K562 (cell line): ENCODE data around the gene CLEC2L. TPM values are rescaled to one million over a fixed set of nuclear protein-coding genes. Genes with fewer than 3 reads are reported as not detected.

Source experiments
- ATAC-seq: fragments of 200-7000 bp; cut with Tn5 transposase; 3 replicates; pipeline ENCODE4 v1.9.1; 2020; ENCODE audit warnings: moderate library complexity
- BruUV-seq: library from RNA; stranded (reverse); fragments of 400-500 nt; replicated peaks from 2 replicates; lab custom pipeline; 2021; lab: Mats Ljungman, UMichigan
- CTCF ChIA-PET: fragments of 300-600 bp; formaldehyde crosslinking; extraction: SDS; loops from one replicate; lab custom pipeline; 2021; ENCODE audit warnings: low intra/inter-chr PET ratio; lab: Yijun Ruan, JAX
- POLR2A ChIA-PET: fragments of 300-600, 350-650 bp; sonication (Branson Sonifier 250); formaldehyde crosslinking; extraction: SDS; loops from one replicate; lab custom pipeline; 2021; ENCODE audit warnings: antibody characterized with exemption, inconsistent platforms; lab: Yijun Ruan, JAX
- DNase-seq, 4 experiments: peaks; one replicate each; pipeline versions ENCODE4 v3.0.0 to v3.0.0-alpha.2; 2011 to 2018; ENCODE audit warnings: low spot score in 3 of 4, mixed read lengths in 3 of 4; ENCODE audit errors: extremely low read depth in 1 of 4
- FAIRE-seq: peaks from 2 replicates; lab custom pipeline; 2011; peaks lifted over from hg19 to GRCh38; lab: Jason Lieb, UNC
- H2AFZ ChIP-seq: 2 replicates; pipeline ENCODE4 v1.6.0; 2011; ENCODE audit warnings: low read depth, low read length, control low read depth, inconsistent platforms
- H3K27ac ChIP-seq: fragments of 200-600 bp; 3 replicates; pipeline ENCODE4 v1.8.0; 2011; ENCODE audit warnings: low read depth, mild to moderate bottlenecking, control low read depth, inconsistent platforms, low read length, moderate library complexity, mixed read lengths; ENCODE audit errors: extremely low read depth
- H3K27me3 ChIP-seq, 2 experiments: fragments of 300-600 bp in 1 of 2; 2 replicates in 1 of 2; 3 replicates in 1 of 2; pipeline versions ENCODE4 v1.6.0 to v1.8.0; 2011; ENCODE audit warnings: inconsistent platforms in 2 of 2, low read length in 2 of 2, mild to moderate bottlenecking in 1 of 2, mixed read lengths in 1 of 2, moderate library complexity in 1 of 2; ENCODE audit not compliant: control insufficient read depth in 2 of 2, insufficient read depth in 2 of 2
- H3K36me3 ChIP-seq: fragments of 300-600 bp; 3 replicates; pipeline ENCODE4 v1.8.0; 2011; ENCODE audit warnings: mild to moderate bottlenecking, low read length, inconsistent platforms; ENCODE audit not compliant: control insufficient read depth, insufficient read depth
- H3K4me1 ChIP-seq, 2 experiments: fragments of 200-600 bp in 1 of 2; replicated peaks in 1 of 2; 2 replicates in 1 of 2; 3 replicates in 1 of 2; pipeline versions ENCODE4 v1.5.1 to v1.8.0; 2011; ENCODE audit warnings: inconsistent platforms in 2 of 2, low read length in 2 of 2, mild to moderate bottlenecking in 1 of 2, mixed read lengths in 1 of 2, moderate library complexity in 1 of 2; ENCODE audit not compliant: control insufficient read depth in 2 of 2, insufficient read depth in 2 of 2
- H3K4me2 ChIP-seq: 2 replicates; pipeline ENCODE4 v1.6.1; 2011; ENCODE audit warnings: low read length, control low read depth, inconsistent platforms, mixed read lengths; ENCODE audit not compliant: insufficient read depth
- H3K4me3 ChIP-seq: fragments of 200-600 bp; sonication (generic), shearing (Covaris generic); 2 replicates; pipeline ENCODE4 v1.5.1; 2016; ENCODE audit warnings: control low read depth, inconsistent platforms
- H3K79me2 ChIP-seq: fragments of 200-600 bp; 3 replicates; pipeline ENCODE4 v1.8.0; 2011; ENCODE audit warnings: low read length, inconsistent platforms; ENCODE audit not compliant: control insufficient read depth, insufficient read depth
- H3K9ac ChIP-seq, 2 experiments: 2 replicates each; pipeline versions ENCODE4 v1.6.0 to v1.6.1; 2011; ENCODE audit warnings: low read depth in 2 of 2, low read length in 2 of 2, control low read depth in 1 of 2, inconsistent platforms in 1 of 2, mild to moderate bottlenecking in 1 of 2, mixed read lengths in 1 of 2; ENCODE audit not compliant: insufficient read depth in 1 of 2
- H3K9me1 ChIP-seq: one replicate; pipeline ENCODE4 v1.6.0; 2011; ENCODE audit warnings: inconsistent platforms, mild to moderate bottlenecking, low read length, moderate library complexity; ENCODE audit not compliant: control insufficient read depth, insufficient read depth
- H3K9me3 ChIP-seq: replicated peaks from 2 replicates; pipeline ENCODE4 v1.5.1; 2011; ENCODE audit warnings: low read depth, low read length, inconsistent platforms; ENCODE audit not compliant: control insufficient read depth, insufficient read depth
- H4K20me1 ChIP-seq: replicated peaks from 2 replicates; pipeline ENCODE4 v1.6.1; 2011; ENCODE audit warnings: low read length, inconsistent platforms, mixed read lengths; ENCODE audit not compliant: control insufficient read depth, insufficient read depth
- ATF3 ChIP-seq, 2 experiments: fragments of 450-650 bp in 1 of 2; sonication (generic) in 1 of 2; formaldehyde crosslinking in 1 of 2; IDR thresholded peaks in 1 of 2; conservative IDR thresholded peaks in 1 of 2; 2 replicates each; pipeline versions ENCODE4 v1.6.1 to v1.8.1; 2016 to 2023; ENCODE audit warnings: mild to moderate bottlenecking in 2 of 2, moderate library complexity in 2 of 2, inconsistent platforms in 1 of 2, missing genetic modification reagents in 1 of 2
- CBX3 ChIP-seq, 2 experiments: IDR thresholded peaks; 1 replicate in 1 of 2; 2 replicates in 1 of 2; pipeline ENCODE4 v1.6.1; 2012; ENCODE audit warnings: inconsistent platforms in 2 of 2, low read length in 2 of 2, borderline replicate concordance in 1 of 2, control low read depth in 1 of 2
- CBX5 ChIP-seq: IDR thresholded peaks from 2 replicates; pipeline ENCODE4 v1.6.1; 2014; ENCODE audit warnings: low read depth, borderline replicate concordance
- CEBPB ChIP-seq: fragments of 450-650 bp; IDR thresholded peaks from 2 replicates; pipeline ENCODE4 v1.6.1; 2016; ENCODE audit warnings: missing genetic modification characterization, missing compliant biosample characterization
- CEBPG ChIP-seq, 3 experiments: fragments of 200-800 bp in 1 of 3; sonication (Bioruptor generic) in 1 of 3; sonication (generic) in 1 of 3; formaldehyde crosslinking in 1 of 3; IDR thresholded peaks in 2 of 3; conservative IDR thresholded peaks in 1 of 3; 2 replicates each; pipeline versions ENCODE4 v1.6.1 to v1.8.0; 2016 to 2022; ENCODE audit warnings: missing compliant biosample characterization in 2 of 3, missing genetic modification characterization in 2 of 3, mild to moderate bottlenecking in 1 of 3, missing genetic modification reagents in 1 of 3
- FOXA1 ChIP-seq: fragments of 450-650 bp; IDR thresholded peaks from 2 replicates; pipeline ENCODE4 v1.6.1; 2016; ENCODE audit warnings: mild to moderate bottlenecking, borderline replicate concordance
- TRIM24 ChIP-seq, 2 experiments: fragments of 450-650 bp; IDR thresholded peaks; 2 replicates each; pipeline ENCODE4 v1.6.1; 2016
- ZFPM2 ChIP-seq: fragments of 250-450 bp; sonication (Bioruptor Pico); IDR thresholded peaks from 2 replicates; pipeline ENCODE4 v1.5.1; 2022; ENCODE audit warnings: mild to moderate bottlenecking
- WGBS: fragments of 100-300 bp; shearing (Covaris generic); methylation state at CpG from one replicate; pipeline ENCODE4 v1.1.6; 2016; ENCODE audit warnings: low coverage, mixed read lengths; ENCODE audit not compliant: insufficient coverage; ENCODE audit errors: missing lambda C conversion rate; 5-methylcytosine and 5-hydroxymethylcytosine counted together
- in situ Hi-C: fragments of 300-500 bp; cut with MboI; formaldehyde crosslinking; loops from 4 replicates; pipeline ENCODE4 v1.15.0; 2018; ENCODE audit warnings: inconsistent platforms, mixed read lengths
- intact Hi-C: fragments of 100-400 bp; cut with micrococcal nuclease; formaldehyde crosslinking; loops from 2 replicates; pipeline ENCODE4 v1.14.2; 2022
- polyA plus RNA-seq, 8 experiments: library from polyadenylated mRNA; depleted of rRNA in 4 of 8; stranded (reverse) in 5 of 8; unstranded in 3 of 8; fragments of >200 nt; fragmentation: Nextera tagmentation in 2 of 8; fragmentation: Illumina TruSeq in 1 of 8; extraction: Ambion mirVana in 2 of 8; extraction: Trizol in 1 of 8; gene quantifications; 2 replicates each; pipeline versions ENCODE4 v1.2.1 to v1.2.3, GENCODE V29; 2011 to 2014; ENCODE audit warnings: inconsistent platforms in 1 of 8, missing spikeins in 1 of 8
- total RNA-seq, 7 experiments: library from RNA; depleted of rRNA in 6 of 7; stranded (reverse); fragments of >200 nt in 6 of 7; fragmentation: Illumina TruSeq in 2 of 7; extraction: Trizol in 2 of 7; gene quantifications; 2 replicates each; pipeline versions ENCODE4 v1.2.1 to v1.2.3, GENCODE V29; 2011 to 2021; ENCODE audit warnings: low replicate concordance in 1 of 7

The CLEC2L gene
- total and polyA plus RNA-seq, 9 of the 15 experiments (the other 6 are each of a cell fraction or from before 2014, with no cell fraction given): 0.84 to 5.5 (median 1.8) TPM

DNA sequence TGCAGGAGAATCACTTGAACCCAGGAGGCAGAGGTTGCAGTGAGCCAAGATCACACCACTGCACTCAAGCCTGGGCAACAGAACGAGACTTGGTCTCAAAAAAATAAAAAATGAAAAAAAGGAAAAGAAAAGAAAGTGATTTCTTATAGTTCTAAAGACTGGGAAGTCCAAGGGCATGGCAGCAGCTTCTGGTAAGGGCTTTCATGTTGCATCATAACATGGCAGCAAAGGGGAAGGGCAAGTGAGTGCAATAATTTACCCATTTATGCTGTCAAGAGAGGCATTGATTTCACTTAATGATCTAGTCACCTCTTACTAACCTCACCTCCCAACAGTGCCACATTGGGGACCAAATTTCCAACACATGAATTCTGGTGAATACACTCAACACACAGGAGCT lies 31.2 kb upstream of the CLEC2L start:
- 4% methylated on average over 1 of the region's 1 CpG for WGBS

More for the DNA sequence above, 31.2 kb upstream of the CLEC2L start:
- H3K27me3 ChIP-seq: peaks cover 42 to 43% of the 10 kb centered on the region in 2 experiments
- H3K79me2 ChIP-seq: no peaks in the 10 kb centered on the region
- no peak for ATAC-seq
- intact Hi-C loops: no loop called here
- H3K4me1 ChIP-seq: no peaks in the 10 kb centered on the region
- 0 out of 2 replicates have a peak, but pooled peaks have one; percentile 48 for TF ChIP-seq CBX5
- peak; percentile 64 for TF ChIP-seq CEBPG (CRISPR knock-in tag; IDR thresholded peaks at IDR 0.05)
- peak; percentile 59 to 76 for TF ChIP-seq CEBPG (tag; conservative IDR thresholded peaks at IDR 0.05 in 1 of 2, IDR thresholded peaks at IDR 0.05 in 1 of 2)
- TF ChIP-seq ZFPM2 (CRISPR knock-in tag): no peak
- TF ChIP-seq TRIM24 (IDR thresholded peaks at IDR 0.05): peak; percentile 79 to 80; a peak in 3 of 4 replicates
- peak in 1 of 2 experiments; percentile 71; a peak in 1 of 3 replicates for TF ChIP-seq CBX3 (IDR thresholded peaks at IDR 0.05; ENCODE audit: borderline replicate concordance in 1 of 2, low read length in 2 of 2)
- TF ChIP-seq CEBPB: peak; percentile 74
- peak; percentile 42 for TF ChIP-seq ATF3 (IDR thresholded peaks at IDR 0.05)
- TF ChIP-seq ATF3 (CRISPR knock-in tag; conservative IDR thresholded peaks at IDR 0.05): no peak
- no peak for TF ChIP-seq FOXA1
- DNase-seq: no peak
- H2AFZ ChIP-seq: no peak overlapping the region
- no peak overlapping the region for H3K9ac ChIP-seq
- CTCF ChIA-PET: no interaction called here
- H3K36me3 ChIP-seq: no peaks in the 10 kb centered on the region
- no peak overlapping the region for H3K27ac ChIP-seq
- no peaks in the 10 kb centered on the region for H3K9me3 ChIP-seq
- POLR2A ChIA-PET: no interaction called here
- H3K4me2 ChIP-seq: no peak overlapping the region
- no peak for FAIRE-seq
- H3K4me3 ChIP-seq: no peak overlapping the region
- in situ Hi-C loops: no loop called here
- no peaks in the 10 kb centered on the region for H3K9me1 ChIP-seq
- no TSS peak for BruUV-seq
- H4K20me1 ChIP-seq: no peaks in the 10 kb centered on the region; the same call in 1 of the 2 replicates
